H1 (cell line): Measurements from ENCODE around the gene WDR19. TPM values are rescaled to one million over a fixed set of nuclear protein-coding genes. Genes with fewer than 3 reads are reported as not detected.

Experiments used
- CTCF ChIA-PET: fragments of 300-600 bp; sonication (Branson Sonifier 250); formaldehyde crosslinking; loops from one replicate; lab custom pipeline; 2021; ENCODE audit not compliant: partially characterized antibody; lab: Charles Lee
- POLR2A ChIA-PET: fragments of 300-600 bp; sonication (Branson Sonifier 250); formaldehyde crosslinking; loops from one replicate; lab custom pipeline; 2021; ENCODE audit warnings: inconsistent platforms; ENCODE audit not compliant: partially characterized antibody; lab: Charles Lee
- DNase-seq, 2 experiments: peaks; one replicate each; pipeline versions ENCODE4 v3.0.0 to v3.0.0-alpha.2; 2010 to 2022; ENCODE audit warnings: low spot score in 2 of 2, low read depth in 1 of 2, mixed read lengths in 1 of 2
- FAIRE-seq: peaks from 2 replicates; lab custom pipeline; 2011; peaks lifted over from hg19 to GRCh38; lab: Jason Lieb, UNC
- H2AFZ ChIP-seq: 2 replicates; pipeline ENCODE4 v1.8.1; 2012; ENCODE audit warnings: low read length, inconsistent platforms
- H2AK5ac ChIP-seq: 2 replicates; pipeline ENCODE4 v1.6.1; 2013; ENCODE audit warnings: low read depth, low read length
- H2BK120ac ChIP-seq: replicated peaks from 2 replicates; pipeline ENCODE3; 2013; ENCODE audit warnings: low read depth, low read length, inconsistent platforms
- H2BK12ac ChIP-seq: 2 replicates; pipeline ENCODE4 v1.6.1; 2013; ENCODE audit warnings: low read depth, low read length
- H2BK15ac ChIP-seq: 2 replicates; pipeline ENCODE4 v1.6.1; 2013; ENCODE audit warnings: low read length
- H2BK20ac ChIP-seq: 2 replicates; pipeline ENCODE4 v1.6.1; 2013; ENCODE audit warnings: low read length
- H2BK5ac ChIP-seq: 2 replicates; pipeline ENCODE4 v1.6.1; 2013; ENCODE audit warnings: low read depth, low read length
- H3K14ac ChIP-seq: 2 replicates; pipeline ENCODE4 v1.6.1; 2013; ENCODE audit warnings: inconsistent platforms; ENCODE audit not compliant: insufficient read length
- H3K18ac ChIP-seq: 2 replicates; pipeline ENCODE4 v1.6.1; 2013; ENCODE audit warnings: low read length; ENCODE audit errors: extremely low read depth
- H3K23ac ChIP-seq: 2 replicates; pipeline ENCODE4 v1.6.1; 2013; ENCODE audit warnings: inconsistent platforms; ENCODE audit not compliant: insufficient read length
- H3K23me2 ChIP-seq: 2 replicates; pipeline ENCODE4 v1.6.1; 2013; ENCODE audit warnings: low read depth, low read length
- H3K27ac ChIP-seq: 2 replicates; pipeline ENCODE4 v1.6.1; 2011; ENCODE audit warnings: low read depth, low read length, inconsistent platforms
- H3K27me3 ChIP-seq, 4 experiments: replicated peaks in 1 of 4; 1 replicate in 1 of 4; 2 replicates in 3 of 4; pipeline versions ENCODE4 v1.6.1 to v1.8.1; 2011 to 2013; ENCODE audit warnings: low read length in 3 of 4, mild to moderate bottlenecking in 3 of 4, inconsistent platforms in 2 of 4, mixed read lengths in 2 of 4, moderate library complexity in 1 of 4; ENCODE audit not compliant: control insufficient read depth in 3 of 4, insufficient read depth in 3 of 4; ENCODE audit errors: extremely low read depth in 1 of 4
- H3K36me3 ChIP-seq, 4 experiments: 2 replicates each; pipeline versions ENCODE4 v1.6.1 to v1.8.1; 2011 to 2013; ENCODE audit warnings: mild to moderate bottlenecking in 4 of 4, low read length in 3 of 4, moderate library complexity in 2 of 4, control low read depth in 1 of 4, inconsistent platforms in 1 of 4; ENCODE audit not compliant: insufficient read depth in 4 of 4, control insufficient read depth in 2 of 4
- H3K4ac ChIP-seq: replicated peaks from 2 replicates; pipeline ENCODE3; 2013; ENCODE audit warnings: low read length, low read depth, mixed read lengths, inconsistent platforms; ENCODE audit not compliant: insufficient read length
- H3K4me1 ChIP-seq, 4 experiments: replicated peaks in 1 of 4; 1 replicate in 1 of 4; 2 replicates in 3 of 4; pipeline versions ENCODE4 v1.6.1 to v1.8.1; 2011 to 2013; ENCODE audit warnings: low read length in 3 of 4, inconsistent platforms in 2 of 4, mixed read lengths in 1 of 4; ENCODE audit not compliant: insufficient read depth in 4 of 4, control insufficient read depth in 3 of 4
- H3K4me2 ChIP-seq, 2 experiments: 2 replicates each; pipeline versions ENCODE4 v1.6.1 to v1.8.1; 2011 to 2013; ENCODE audit warnings: low read depth in 2 of 2, low read length in 2 of 2, control low read depth in 1 of 2, inconsistent platforms in 1 of 2, mild to moderate bottlenecking in 1 of 2; ENCODE audit not compliant: insufficient read depth in 1 of 2
- H3K4me3 ChIP-seq, 4 experiments: fragments of 200-600, 300-600 bp in 1 of 4; sonication (generic), shearing (Covaris generic), sonication (Bioruptor Twin) in 1 of 4; 2 replicates each; pipeline versions ENCODE4 v1.5.1 to v1.8.1; 2011 to 2016; ENCODE audit warnings: low read length in 4 of 4, low read depth in 3 of 4, control low read depth in 2 of 4, inconsistent platforms in 2 of 4, mild to moderate bottlenecking in 2 of 4, mixed read lengths in 1 of 4, moderate library complexity in 1 of 4; ENCODE audit not compliant: insufficient read depth in 2 of 4; ENCODE audit errors: extremely low read depth in 1 of 4
- H3K56ac ChIP-seq: replicated peaks from 2 replicates; pipeline ENCODE3; 2013; ENCODE audit warnings: low read depth, mild to moderate bottlenecking, mixed read lengths, low read length, inconsistent platforms; ENCODE audit not compliant: insufficient read length
- H3K79me1 ChIP-seq: 2 replicates; pipeline ENCODE4 v1.6.1; 2013; ENCODE audit warnings: low read depth, low read length, control low read depth
- H3K79me2 ChIP-seq, 2 experiments: 2 replicates each; pipeline versions ENCODE4 v1.6.1 to v1.8.1; 2012 to 2013; ENCODE audit warnings: low read length in 2 of 2, mild to moderate bottlenecking in 2 of 2, inconsistent platforms in 1 of 2; ENCODE audit not compliant: insufficient read depth in 2 of 2, control insufficient read depth in 1 of 2
- H3K9ac ChIP-seq, 4 experiments: replicated peaks in 1 of 4; 1 replicate in 1 of 4; 2 replicates in 3 of 4; pipeline versions ENCODE4 v1.6.1 to v1.8.1; 2011 to 2013; ENCODE audit warnings: low read depth in 3 of 4, low read length in 3 of 4, control low read depth in 2 of 4, mild to moderate bottlenecking in 2 of 4, moderate library complexity in 2 of 4, inconsistent platforms in 1 of 4; ENCODE audit errors: extremely low read depth in 1 of 4
- H3K9me3 ChIP-seq, 2 experiments: 2 replicates each; pipeline versions ENCODE4 v1.6.1 to v1.8.1; 2012 to 2013; ENCODE audit warnings: mild to moderate bottlenecking in 2 of 2, moderate library complexity in 2 of 2, control low read depth in 1 of 2, inconsistent platforms in 1 of 2, low read depth in 1 of 2, low read length in 1 of 2, mixed read lengths in 1 of 2; ENCODE audit not compliant: insufficient read depth in 2 of 2
- H4K20me1 ChIP-seq, 2 experiments: replicated peaks in 1 of 2; 2 replicates each; pipeline versions ENCODE3 to v1.8.1; 2011 to 2013; ENCODE audit warnings: inconsistent platforms in 2 of 2, low read length in 2 of 2, mild to moderate bottlenecking in 1 of 2; ENCODE audit not compliant: insufficient read depth in 2 of 2, control insufficient read depth in 1 of 2
- H4K5ac ChIP-seq: 2 replicates; pipeline ENCODE4 v1.6.1; 2013; ENCODE audit warnings: low read length, low read depth, mixed read lengths, inconsistent platforms; ENCODE audit not compliant: insufficient read length
- H4K8ac ChIP-seq: 2 replicates; pipeline ENCODE4 v1.8.0; 2013; ENCODE audit warnings: mild to moderate bottlenecking, moderate library complexity, low read length, inconsistent platforms; ENCODE audit not compliant: insufficient read depth; ENCODE audit errors: extremely low read depth
- H4K91ac ChIP-seq: replicated peaks from 2 replicates; pipeline ENCODE3; 2013; ENCODE audit warnings: low read length, mixed read lengths, inconsistent platforms; ENCODE audit not compliant: insufficient read length
- TCF12 ChIP-seq: IDR thresholded peaks from 2 replicates; pipeline ENCODE4 v1.6.1; 2011; ENCODE audit warnings: low read depth, mild to moderate bottlenecking, low read length
- WGBS, 2 experiments: shearing (Covaris generic) in 1 of 2; methylation state at CpG; one replicate each; pipeline versions ENCODE4 v1.1.6 to v1.1.7; 2013 to 2015; ENCODE audit warnings: low lambda C conversion rate in 2 of 2, mixed read lengths in 2 of 2, inconsistent platforms in 1 of 2, low coverage in 1 of 2, missing lambda C conversion rate in 1 of 2; ENCODE audit not compliant: insufficient replicate concordance in 2 of 2, insufficient coverage in 1 of 2, insufficient read length in 1 of 2; ENCODE audit errors: extremely low coverage in 1 of 2, missing lambda C conversion rate in 1 of 2; 5-methylcytosine and 5-hydroxymethylcytosine counted together
- polyA plus RNA-seq, 7 experiments: library from polyadenylated mRNA; depleted of rRNA in 3 of 7; stranded (reverse) in 5 of 7; unstranded in 2 of 7; fragments of >200 nt in 5 of 7; fragments of 200-250 nt in 2 of 7; gene quantifications; 1 replicate in 5 of 7; 2 replicates in 1 of 7; 4 replicates in 1 of 7; pipeline versions ENCODE4 v1.2.1 to v1.2.3, GENCODE V29; 2011 to 2013; ENCODE audit warnings: missing spikeins in 2 of 7, mixed read lengths in 2 of 7
- total RNA-seq: library from RNA; stranded (reverse); fragmentation: NEBNext Ultra II Directional; extraction: Animal tissue kit (Norgen Biotek cat#: 25700); gene quantifications from 2 replicates; pipeline ENCODE4 v1.2.1, GENCODE V29; 2021

WDR19 gene
- total and polyA plus RNA-seq, 2 of the 8 experiments (the other 6 are each of a cell fraction or from before 2014, with no cell fraction given): 22.2 to 23.3 TPM

- Histone ChIP-seq H2BK120ac (no peak overlapping the region), H3K4me1 (no peaks in the 10 kb centered on the region), H3K23ac (no peak overlapping the region), H3K14ac (no peak overlapping the region), H3K4ac (no peak overlapping the region), H2AK5ac (no peak overlapping the region), H2BK20ac (no peak overlapping the region), H3K56ac (no peak overlapping the region), H4K8ac (no peak overlapping the region), H4K91ac (no peak overlapping the region), H2BK12ac (no peak overlapping the region), H3K27me3 (no peaks in the 10 kb centered on the region), H3K79me1 (peaks cover 4% of the 10 kb centered on the region; the same call in 1 of the 2 replicates), H4K5ac (no peak overlapping the region), H3K23me2 (no peaks in the 10 kb centered on the region), H3K27ac (no peak overlapping the region), H4K20me1 (peaks cover 0 to 2% of the 10 kb centered on the region in 2 experiments), H3K4me3 (no peak overlapping the region), H2BK15ac (no peak overlapping the region), H3K9ac (no peak overlapping the region), H3K9me3 (no peaks in the 10 kb centered on the region), H3K79me2 (peaks cover 0 to 14% of the 10 kb centered on the region in 2 experiments; a peak in 2 of 4 replicates), H3K18ac (no peak overlapping the region), H2BK5ac (no peak overlapping the region), H2AFZ (no peak overlapping the region), H3K4me2 (no peak overlapping the region), H3K36me3 (peaks cover 0 to 32% (median 3%) of the 10 kb centered on the region in 4 experiments; a peak in 4 of 8 replicates)
- CTCF ChIA-PET: no interaction called here
- 86% methylated on average over 4 of the region's 4 CpGs; no CpG with 5 or more reads in 1 of the 2 experiments for WGBS, 2 experiments
- DNase-seq (no peak), FAIRE-seq (no peak)
- TF ChIP-seq TCF12: no peak
- POLR2A ChIA-PET: no interaction called here
These were observed 142.7 kb downstream of the WDR19 start for GRCh38 chr4:39324897-39325613.
